ENCODE results near the gene RNF115. TPM values are rescaled to one million over a fixed set of nuclear protein-coding genes. Genes with fewer than 3 reads are reported as not detected.

RNF115 gene
- total RNA-seq, 4 donors from 2014 or later: 23.7 to 24.9 (median 23.8) TPM

- 95 to 97% methylated on average over 7 of the region's 7 CpGs for WGBS, 2 donors
- Histone ChIP-seq H3K27ac (no peak overlapping the region), H3K4me3 (no peak overlapping the region), H3K4me1 (peaks cover 0 to 37% (median 4%) of the 10 kb centered on the region in 4 donors), H3K36me3 (peaks cover 0 to 5% (median 0%) of the 10 kb centered on the region in 3 donors), H3K27me3 (no peaks in the 10 kb centered on the region), H3K9me3 (no peaks in the 10 kb centered on the region)
- no peak for DNase-seq (ENCODE audit: low spot score in 2 of 2)
- TF ChIP-seq CTCF (IDR thresholded peaks at IDR 0.05): no peak
- no peak for TF ChIP-seq POLR2A (IDR thresholded peaks at IDR 0.05)
- TF ChIP-seq EP300 (IDR thresholded peaks at IDR 0.05): no peak
Observed at GRCh38 chr1:145806844-145807243, 17.1 kb downstream of the RNF115 start.

DNA sequence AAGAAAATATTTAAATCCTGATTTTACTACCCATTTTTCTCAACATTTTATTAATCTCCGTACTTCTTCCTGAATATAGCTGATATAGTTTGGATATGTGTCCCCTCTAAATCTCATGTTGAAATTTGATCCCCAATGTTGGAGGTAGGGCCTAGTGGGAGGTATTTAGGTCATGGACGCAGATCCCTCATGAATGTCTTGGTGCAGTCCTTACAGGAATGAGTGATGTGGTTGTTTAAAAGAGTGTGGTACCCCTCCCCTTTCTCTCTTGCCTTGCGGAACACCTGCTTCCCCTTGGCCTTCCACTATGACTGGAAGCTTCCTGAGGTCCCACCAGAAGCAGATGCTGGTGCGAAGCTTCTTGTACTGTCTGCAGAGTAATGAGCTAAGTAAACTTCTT, 17.5 kb downstream of the RNF115 start:
- no peak for DNase-seq (ENCODE audit: low spot score in 2 of 2)
- Histone ChIP-seq H3K36me3 (peaks cover 0 to 5% (median 0%) of the 10 kb centered on the region in 3 donors), H3K27ac (no peak overlapping the region), H3K27me3 (no peaks in the 10 kb centered on the region), H3K4me1 (peaks cover 0 to 37% (median 4%) of the 10 kb centered on the region in 4 donors), H3K4me3 (no peak overlapping the region), H3K9me3 (no peaks in the 10 kb centered on the region)
- TF ChIP-seq POLR2A (IDR thresholded peaks at IDR 0.05) (no peak), CTCF (IDR thresholded peaks at IDR 0.05) (no peak), EP300 (IDR thresholded peaks at IDR 0.05) (no peak)
- 89 to 95% methylated on average over 4 of the region's 4 CpGs for WGBS, 2 donors

GRCh38 chr1:145805057-145805456, 18.8 kb downstream of the RNF115 start:
- H3K27me3 ChIP-seq: no peaks in the 10 kb centered on the region
- TF ChIP-seq POLR2A (IDR thresholded peaks at IDR 0.05) (no peak), CTCF (IDR thresholded peaks at IDR 0.05) (no peak), EP300 (IDR thresholded peaks at IDR 0.05) (no peak)
- WGBS, 2 donors: 49 to 60% methylated on average over 1 of the region's 1 CpG
- H3K4me3 ChIP-seq: no peak overlapping the region
- H3K36me3 ChIP-seq: peaks cover 0 to 5% (median 0%) of the 10 kb centered on the region in 3 donors
- no peak overlapping the region for H3K27ac ChIP-seq
- no peak for DNase-seq (ENCODE audit: low spot score in 2 of 2)
- peaks cover 0 to 49% (median 4%) of the 10 kb centered on the region in 4 donors for H3K4me1 ChIP-seq
- no peaks in the 10 kb centered on the region for H3K9me3 ChIP-seq

DNA sequence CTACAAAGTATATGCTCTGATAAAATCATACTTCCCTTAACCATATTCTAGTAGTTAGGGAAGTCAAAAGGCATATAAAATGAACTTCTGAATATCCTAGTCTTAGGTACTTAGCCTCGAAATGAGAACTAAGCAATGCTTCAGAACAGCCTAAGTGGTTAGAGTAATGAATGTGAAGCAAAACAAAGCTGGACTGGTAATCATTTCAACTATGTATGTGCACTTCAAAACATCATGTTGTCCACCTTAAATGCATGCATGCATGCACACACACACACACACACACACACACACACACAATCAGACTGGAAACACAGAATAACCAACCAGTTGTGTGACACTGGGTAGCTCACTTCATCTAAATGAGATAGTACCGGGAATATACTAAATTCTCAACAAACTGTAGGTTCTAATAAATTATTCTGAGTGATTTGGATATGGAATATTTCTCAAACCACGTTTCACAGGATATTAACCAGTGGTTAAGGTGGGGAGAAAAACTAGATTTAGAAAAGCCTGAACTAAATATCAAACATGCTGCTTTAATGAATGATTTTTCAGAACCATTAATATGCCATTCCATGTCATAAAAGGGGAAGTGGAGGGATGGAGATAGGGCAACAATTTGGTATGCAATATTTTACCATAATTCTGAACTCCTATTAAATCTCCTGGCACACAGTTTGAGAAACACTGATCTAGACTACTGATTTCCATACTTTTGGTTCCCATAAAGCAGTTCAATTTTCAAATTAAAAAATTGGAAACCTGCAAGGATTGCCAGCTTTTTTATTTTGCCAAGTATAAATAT, 19.5 kb downstream of the RNF115 start:
- Histone ChIP-seq H3K9me3 (no peaks in the 10 kb centered on the region), H3K4me3 (no peak overlapping the region), H3K4me1 (peaks cover 0 to 49% (median 4%) of the 10 kb centered on the region in 4 donors), H3K27ac (no peak overlapping the region), H3K27me3 (no peaks in the 10 kb centered on the region), H3K36me3 (peaks cover 0 to 5% (median 0%) of the 10 kb centered on the region in 3 donors)
- DNase-seq (ENCODE audit: low spot score in 2 of 2): no peak
- TF ChIP-seq EP300 (IDR thresholded peaks at IDR 0.05) (no peak), CTCF (IDR thresholded peaks at IDR 0.05) (no peak), POLR2A (IDR thresholded peaks at IDR 0.05) (no peak)
- WGBS, 2 donors: 63% methylated on average over 3 of the region's 3 CpGs

DNA sequence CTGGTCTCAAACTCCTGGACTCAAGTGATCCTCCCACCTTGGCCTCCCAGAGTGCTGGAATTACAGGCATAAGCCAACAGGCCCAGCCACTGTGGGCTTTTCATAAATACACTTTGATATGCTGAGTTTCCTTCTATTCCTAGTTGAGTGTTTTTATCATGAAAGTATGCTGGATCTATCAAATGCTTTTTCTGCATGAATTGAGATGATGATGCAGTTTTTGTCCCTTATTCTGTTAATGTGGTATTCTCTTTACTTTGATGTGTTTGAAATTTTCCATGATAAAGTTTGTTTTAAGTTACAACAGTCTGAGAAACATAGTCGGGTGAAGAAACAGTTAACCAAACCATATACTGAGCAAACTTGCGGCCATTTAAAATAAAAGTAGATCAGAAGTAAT, 24.1 kb downstream of the RNF115 start:
- Histone ChIP-seq H3K4me1 (peaks cover 0 to 34% (median 4%) of the 10 kb centered on the region in 4 donors), H3K4me3 (no peak overlapping the region), H3K27ac (no peak overlapping the region), H3K36me3 (peaks cover 0 to 10% (median 0%) of the 10 kb centered on the region in 3 donors), H3K9me3 (peaks cover 0 to 11% (median 3%) of the 10 kb centered on the region in 4 donors), H3K27me3 (no peaks in the 10 kb centered on the region)
- TF ChIP-seq EP300 (IDR thresholded peaks at IDR 0.05) (no peak), CTCF (IDR thresholded peaks at IDR 0.05) (no peak), POLR2A (IDR thresholded peaks at IDR 0.05) (no peak)
- DNase-seq (ENCODE audit: low spot score in 2 of 2): no peak
- 87 to 88% methylated on average over 2 of the region's 2 CpGs for WGBS, 2 donors

All from tibial nerve (tissue), 4 donors.